ENCODE data around the gene CYP3A7.
A peak's percentile ranks its signal among the peaks of the same experiment; 100 is the strongest.

The CYP3A7 gene

DNA sequence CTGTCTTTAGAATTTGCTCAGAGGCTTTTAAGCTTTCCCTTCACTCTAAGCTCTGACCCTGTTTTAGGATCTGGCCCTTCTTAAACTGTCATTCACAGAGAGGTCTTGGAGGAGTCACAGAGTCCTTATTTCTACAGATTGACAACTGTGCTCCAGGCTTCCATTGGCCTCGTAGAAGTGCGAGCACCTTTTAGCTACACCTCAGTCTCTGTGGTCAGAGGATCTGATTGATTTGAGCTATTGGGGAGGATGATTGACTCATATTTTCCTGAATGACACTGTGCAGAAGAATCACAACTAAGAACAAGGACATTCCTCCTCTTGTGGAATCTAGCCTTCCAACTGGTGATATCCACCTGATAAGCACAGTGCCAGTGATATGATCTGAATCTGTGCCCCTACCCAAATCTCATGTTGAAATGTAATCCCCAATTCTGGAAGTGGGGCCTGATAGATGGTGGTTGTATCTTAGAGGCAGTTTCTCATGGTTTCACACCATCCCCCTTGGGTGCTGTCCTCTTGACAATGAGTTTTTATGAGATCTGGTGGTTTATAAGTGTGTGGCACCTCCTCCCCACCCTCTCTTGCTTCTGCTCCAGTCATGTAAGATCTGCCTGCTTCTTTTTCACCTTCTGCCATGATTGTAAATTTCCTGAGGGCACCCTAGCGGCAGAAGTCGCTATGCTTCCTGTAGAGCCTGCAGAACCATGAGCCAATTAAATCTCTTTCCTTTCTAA is 3.2 kb downstream of the CYP3A7 start:
- Histone ChIP-seq H3K79me1 (ENCODE audit: low read length) (peaks cover 23% of the 10 kb centered on the region), H2BK120ac (ENCODE audit: insufficient read depth, low read length, poor library complexity) (peak overlapping the region; percentile 46), H3K14ac (ENCODE audit: low read length) (no peak overlapping the region), H3K27me3 (ENCODE audit: insufficient read depth, low read length) (no peaks in the 10 kb centered on the region), H3K4ac (ENCODE audit: low read depth, low read length) (no peak overlapping the region), H3K4me1 (ENCODE audit: control insufficient read depth in 1 of 2, insufficient read depth in 2 of 2, low read length in 2 of 2) (peaks cover 19 to 23% of the 10 kb centered on the region in 2 experiments), H3K4me3 (ENCODE audit: low read depth, low read length) (no peak overlapping the region), H3K4me2 (ENCODE audit: low read length) (no peak overlapping the region), H3K27ac (ENCODE audit: low read depth, low read length) (peak overlapping the region; percentile 22), H4K8ac (ENCODE audit: low read depth, low read length) (no peak overlapping the region), H3K36me3 (ENCODE audit: control insufficient read depth in 1 of 2, insufficient read depth in 2 of 2, low read length in 2 of 2) (no peaks in the 10 kb centered on the region), H3K23ac (ENCODE audit: low read length) (no peak overlapping the region), H2BK12ac (ENCODE audit: low read length) (peak overlapping the region; percentile 70), H2AK5ac (ENCODE audit: low read length) (no peak overlapping the region), H3K9ac (ENCODE audit: low read length) (no peak overlapping the region), H2BK5ac (ENCODE audit: low read depth, low read length, poor library complexity) (peak overlapping the region; percentile 27), H4K91ac (ENCODE audit: low read depth, low read length) (peak overlapping the region; percentile 70), H3K79me2 (ENCODE audit: control insufficient read depth, insufficient read depth, low read length, poor library complexity) (no peaks in the 10 kb centered on the region), H4K12ac (ENCODE audit: low read depth, low read length) (no peak overlapping the region), H3K9me3 (ENCODE audit: insufficient read depth, low read depth, low read length) (no peaks in the 10 kb centered on the region), H3K18ac (ENCODE audit: low read length) (no peak overlapping the region), H2AFZ (ENCODE audit: insufficient read depth, low read length, poor library complexity) (no peak overlapping the region)
- peak in 1 of 2 donors; percentile 44 for DNase-seq
- no CpG with 5 or more reads among the region's 4 CpGs for WGBS (ENCODE audit: extremely low coverage, insufficient coverage, insufficient read length)

DNA sequence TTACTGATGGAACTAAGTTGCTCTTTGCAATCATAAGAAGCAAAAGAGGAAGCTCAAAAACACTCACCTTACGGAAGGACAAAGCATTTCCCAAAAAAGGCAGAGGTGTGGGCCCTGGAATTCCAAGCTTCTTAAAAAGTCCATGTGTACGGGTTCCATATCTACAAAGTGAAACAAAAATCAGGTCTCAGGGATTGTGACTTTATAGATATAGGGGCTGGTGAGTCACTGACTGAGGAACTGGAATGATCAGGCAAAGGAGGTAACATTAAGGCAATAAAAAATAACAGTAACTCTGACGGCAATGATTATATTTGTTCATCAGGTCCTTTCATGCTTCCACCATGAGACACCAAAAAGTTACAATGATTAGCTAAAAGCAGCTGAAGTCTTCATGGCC is 4.0 kb downstream of the CYP3A7 start:
- no peak overlapping the region for H3K4ac ChIP-seq (ENCODE audit: low read depth, low read length)
- no peak overlapping the region for H2BK12ac ChIP-seq (ENCODE audit: low read length)
- DNase-seq, result peak; percentile 56 to 87
- no peak overlapping the region for H3K4me2 ChIP-seq (ENCODE audit: low read length)
- no peak overlapping the region for H2BK5ac ChIP-seq (ENCODE audit: low read depth, low read length, poor library complexity)
- peaks cover 19 to 23% of the 10 kb centered on the region in 2 experiments for H3K4me1 ChIP-seq (ENCODE audit: control insufficient read depth in 1 of 2, insufficient read depth in 2 of 2, low read length in 2 of 2)
- no peak overlapping the region for H3K18ac ChIP-seq (ENCODE audit: low read length)
- peaks cover 25% of the 10 kb centered on the region for H3K79me1 ChIP-seq (ENCODE audit: low read length)
- no peaks in the 10 kb centered on the region for H3K9me3 ChIP-seq (ENCODE audit: insufficient read depth, low read depth, low read length)
- H2AK5ac ChIP-seq (ENCODE audit: low read length), result no peak overlapping the region
- peak overlapping the region; percentile 93 for H3K27ac ChIP-seq (ENCODE audit: low read depth, low read length)
- no peak overlapping the region for H4K8ac ChIP-seq (ENCODE audit: low read depth, low read length)
- H3K14ac ChIP-seq (ENCODE audit: low read length), result no peak overlapping the region
- no peak overlapping the region for H2AFZ ChIP-seq (ENCODE audit: insufficient read depth, low read length, poor library complexity)
- no CpG with 5 or more reads among the region's 3 CpGs for WGBS (ENCODE audit: extremely low coverage, insufficient coverage, insufficient read length)
- no peaks in the 10 kb centered on the region for H3K36me3 ChIP-seq (ENCODE audit: control insufficient read depth in 1 of 2, insufficient read depth in 2 of 2, low read length in 2 of 2)
- H3K79me2 ChIP-seq (ENCODE audit: control insufficient read depth, insufficient read depth, low read length, poor library complexity), result no peaks in the 10 kb centered on the region
- H3K23ac ChIP-seq (ENCODE audit: low read length), result no peak overlapping the region
- peak overlapping the region; percentile 11 for H4K91ac ChIP-seq (ENCODE audit: low read depth, low read length)
- no peaks in the 10 kb centered on the region for H3K27me3 ChIP-seq (ENCODE audit: insufficient read depth, low read length)
- no peak overlapping the region for H3K4me3 ChIP-seq (ENCODE audit: low read depth, low read length)
- H3K9ac ChIP-seq (ENCODE audit: low read length), result no peak overlapping the region
- no peak overlapping the region for H2BK120ac ChIP-seq (ENCODE audit: insufficient read depth, low read length, poor library complexity)
- H4K12ac ChIP-seq (ENCODE audit: low read depth, low read length), result no peak overlapping the region

DNA sequence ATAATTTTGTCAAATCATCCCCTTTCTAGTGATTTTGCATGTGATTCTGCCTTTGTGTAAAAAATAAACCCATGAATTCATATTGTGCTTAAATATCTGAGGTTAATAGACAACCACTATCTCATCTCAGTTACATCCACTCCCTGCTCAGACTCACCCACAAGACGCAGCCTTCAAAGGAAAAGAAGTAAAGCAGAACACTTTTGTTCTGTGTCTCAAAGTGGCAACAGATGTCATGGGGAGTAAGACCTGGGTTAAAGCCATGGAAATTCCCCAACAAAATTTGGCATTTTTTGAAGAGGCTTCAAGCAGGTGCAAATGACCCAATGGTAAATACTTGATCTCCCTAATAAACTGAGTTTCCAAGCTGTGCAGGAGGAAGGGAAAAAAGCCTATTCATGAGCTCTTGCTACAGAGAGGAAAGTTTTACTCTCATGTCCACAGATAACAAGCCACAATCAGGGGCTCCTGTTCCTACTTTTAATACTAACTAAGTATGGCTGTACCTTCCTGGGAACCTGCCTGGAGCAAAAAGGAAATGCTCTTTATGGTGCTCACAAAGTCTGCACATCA is 4.7 kb downstream of the CYP3A7 start:
- WGBS (ENCODE audit: extremely low coverage, insufficient coverage, insufficient read length), result no CpG with 5 or more reads among the region's 1 CpG
- H3K9me3 ChIP-seq (ENCODE audit: insufficient read depth, low read depth, low read length), result no peaks in the 10 kb centered on the region

DNA sequence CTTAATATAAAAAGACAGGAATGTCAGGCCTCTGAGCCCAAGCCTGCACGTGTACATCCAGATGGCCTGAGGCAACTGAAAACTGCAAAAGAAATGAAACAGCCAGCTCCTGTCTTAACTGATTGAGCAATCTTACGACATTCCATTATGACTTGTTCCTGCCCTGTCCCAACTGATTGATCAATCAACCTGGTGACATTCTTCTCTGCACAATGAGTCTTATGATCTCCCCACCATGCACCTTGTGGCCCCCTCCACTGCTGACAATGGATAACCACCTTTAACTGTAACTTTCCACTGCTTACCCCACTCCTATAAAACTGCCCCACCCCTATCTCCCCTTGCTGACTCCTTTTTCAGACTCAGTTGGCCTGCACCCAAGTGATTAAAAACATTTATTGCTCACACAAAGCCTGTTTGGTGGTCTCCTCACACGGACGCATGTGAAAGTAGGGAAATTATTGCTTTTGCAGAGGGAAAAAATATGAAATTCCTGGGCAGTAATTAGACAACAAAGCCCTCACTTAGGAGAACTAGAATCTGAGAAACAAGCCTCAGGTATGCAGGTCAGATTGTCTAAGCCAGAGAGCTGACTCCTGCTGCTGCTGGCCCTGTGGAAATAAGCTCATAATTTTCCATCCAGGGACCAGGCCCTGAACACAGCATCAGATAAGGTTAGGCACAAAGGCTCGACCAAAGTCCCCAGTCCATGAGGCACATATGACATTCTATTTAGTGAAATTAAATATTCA is 5.3 kb downstream of the CYP3A7 start:
- no peak overlapping the region for H4K8ac ChIP-seq (ENCODE audit: low read depth, low read length)
- H3K4me3 ChIP-seq (ENCODE audit: low read depth, low read length), result no peak overlapping the region
- no peaks in the 10 kb centered on the region for H3K79me2 ChIP-seq (ENCODE audit: control insufficient read depth, insufficient read depth, low read length, poor library complexity)
- H3K79me1 ChIP-seq (ENCODE audit: low read length), result peaks cover 22% of the 10 kb centered on the region
- no peak overlapping the region for H2BK12ac ChIP-seq (ENCODE audit: low read length)
- no peak overlapping the region for H4K12ac ChIP-seq (ENCODE audit: low read depth, low read length)
- H3K23ac ChIP-seq (ENCODE audit: low read length), result no peak overlapping the region
- peak; percentile 79 to 97 for DNase-seq
- H3K4me1 ChIP-seq (ENCODE audit: control insufficient read depth in 1 of 2, insufficient read depth in 2 of 2, low read length in 2 of 2), result peaks cover 14 to 20% of the 10 kb centered on the region in 2 experiments
- H2BK120ac ChIP-seq (ENCODE audit: insufficient read depth, low read length, poor library complexity), result peak overlapping the region; percentile 45
- no peaks in the 10 kb centered on the region for H3K27me3 ChIP-seq (ENCODE audit: insufficient read depth, low read length)
- peak overlapping the region; percentile 18 for H3K18ac ChIP-seq (ENCODE audit: low read length)
- H2AFZ ChIP-seq (ENCODE audit: insufficient read depth, low read length, poor library complexity), result no peak overlapping the region
- H3K4me2 ChIP-seq (ENCODE audit: low read length), result peak overlapping the region; percentile 33
- H3K36me3 ChIP-seq (ENCODE audit: control insufficient read depth in 1 of 2, insufficient read depth in 2 of 2, low read length in 2 of 2), result no peaks in the 10 kb centered on the region
- H2AK5ac ChIP-seq (ENCODE audit: low read length), result no peak overlapping the region
- peak overlapping the region; percentile 35 for H3K14ac ChIP-seq (ENCODE audit: low read length)
- no peak overlapping the region for H3K9ac ChIP-seq (ENCODE audit: low read length)
- no CpG with 5 or more reads among the region's 5 CpGs for WGBS (ENCODE audit: extremely low coverage, insufficient coverage, insufficient read length)
- peak overlapping the region; percentile 83 for H2BK5ac ChIP-seq (ENCODE audit: low read depth, low read length, poor library complexity)
- no peaks in the 10 kb centered on the region for H3K9me3 ChIP-seq (ENCODE audit: insufficient read depth, low read depth, low read length)
- peak overlapping the region; percentile 93 for H3K27ac ChIP-seq (ENCODE audit: low read depth, low read length)
- H4K91ac ChIP-seq (ENCODE audit: low read depth, low read length), result peak overlapping the region; percentile 11
- no peak overlapping the region for H3K4ac ChIP-seq (ENCODE audit: low read depth, low read length)

More for the DNA sequence above, 4.7 kb downstream of the CYP3A7 start:
- H2BK5ac ChIP-seq (ENCODE audit: low read depth, low read length, poor library complexity), result peak overlapping the region; percentile 83
- H4K91ac ChIP-seq (ENCODE audit: low read depth, low read length), result peak overlapping the region; percentile 11
- peak overlapping the region; percentile 32 for H2BK12ac ChIP-seq (ENCODE audit: low read length)
- H3K79me2 ChIP-seq (ENCODE audit: control insufficient read depth, insufficient read depth, low read length, poor library complexity), result no peaks in the 10 kb centered on the region
- H3K27me3 ChIP-seq (ENCODE audit: insufficient read depth, low read length), result no peaks in the 10 kb centered on the region
- H3K4me3 ChIP-seq (ENCODE audit: low read depth, low read length), result no peak overlapping the region
- H2AK5ac ChIP-seq (ENCODE audit: low read length), result no peak overlapping the region
- peak overlapping the region; percentile 55 for H2BK120ac ChIP-seq (ENCODE audit: insufficient read depth, low read length, poor library complexity)
- no peaks in the 10 kb centered on the region for H3K36me3 ChIP-seq (ENCODE audit: control insufficient read depth in 1 of 2, insufficient read depth in 2 of 2, low read length in 2 of 2)
- no peak overlapping the region for H2AFZ ChIP-seq (ENCODE audit: insufficient read depth, low read length, poor library complexity)
- no peak overlapping the region for H3K4ac ChIP-seq (ENCODE audit: low read depth, low read length)
- peak overlapping the region; percentile 3 for H3K14ac ChIP-seq (ENCODE audit: low read length)
- no peak overlapping the region for H4K12ac ChIP-seq (ENCODE audit: low read depth, low read length)
- DNase-seq, result no peak
- no peak overlapping the region for H4K8ac ChIP-seq (ENCODE audit: low read depth, low read length)
- H3K18ac ChIP-seq (ENCODE audit: low read length), result no peak overlapping the region
- H3K23ac ChIP-seq (ENCODE audit: low read length), result no peak overlapping the region
- peaks cover 14 to 19% of the 10 kb centered on the region in 2 experiments for H3K4me1 ChIP-seq (ENCODE audit: control insufficient read depth in 1 of 2, insufficient read depth in 2 of 2, low read length in 2 of 2)
- H3K9ac ChIP-seq (ENCODE audit: low read length), result no peak overlapping the region
- H3K79me1 ChIP-seq (ENCODE audit: low read length), result peaks cover 25% of the 10 kb centered on the region
- H3K27ac ChIP-seq (ENCODE audit: low read depth, low read length), result peak overlapping the region; percentile 93
- no peak overlapping the region for H3K4me2 ChIP-seq (ENCODE audit: low read length)

All from trophoblast cell (in vitro differentiated cells and primary cell).